ENCODE results near the gene SLC38A9. TPM values are rescaled to one million over a fixed set of nuclear protein-coding genes. Genes with fewer than 3 reads are reported as not detected.

Gene SLC38A9
- total and polyA plus RNA-seq, 2 of the 8 experiments (the other 6 are each of a cell fraction or from before 2014, with no cell fraction given): 29.2 to 43.7 TPM

- CTCF ChIA-PET (ENCODE audit: partially characterized antibody): interaction anchor here (1.8 kb wide), 1 partner anchor 485 kb away, joined by 4 read pairs; no protein-coding TSS in a partner anchor
- H2BK120ac ChIP-seq (replicated peaks; ENCODE audit: low read depth, low read length): no peak overlapping the region
- no peak overlapping the region for H3K18ac ChIP-seq (ENCODE audit: extremely low read depth, low read length)
- H3K79me2 ChIP-seq (ENCODE audit: control insufficient read depth in 1 of 2, insufficient read depth in 2 of 2, low read length in 2 of 2): peaks cover 0 to 6% of the 10 kb centered on the region in 2 experiments; a peak in 3 of 4 replicates
- H3K4me2 ChIP-seq (ENCODE audit: insufficient read depth in 1 of 2, low read depth in 2 of 2, low read length in 2 of 2): no peak overlapping the region
- H3K36me3 ChIP-seq (ENCODE audit: control insufficient read depth in 2 of 4, insufficient read depth in 4 of 4, low read length in 3 of 4): no peaks in the 10 kb centered on the region
- no peak overlapping the region for H2AK5ac ChIP-seq (ENCODE audit: low read depth, low read length)
- peaks cover 9% of the 10 kb centered on the region; the same call in 1 of the 2 replicates for H3K23me2 ChIP-seq (ENCODE audit: low read depth, low read length)
- H4K8ac ChIP-seq (ENCODE audit: extremely low read depth, insufficient read depth, low read length): no peak overlapping the region
- H3K79me1 ChIP-seq (ENCODE audit: low read depth, low read length): 0 out of 2 replicates have a peak, but pooled peaks cover 4% of the 10 kb centered on the region
- H3K27ac ChIP-seq (ENCODE audit: low read depth, low read length): no peak overlapping the region
- no peak overlapping the region for H3K4ac ChIP-seq (replicated peaks; ENCODE audit: insufficient read length, low read depth, low read length)
- H3K9ac ChIP-seq (replicated peaks in 1 of 4; ENCODE audit: extremely low read depth in 1 of 4, low read depth in 3 of 4, low read length in 3 of 4): no peak overlapping the region
- H2BK5ac ChIP-seq (ENCODE audit: low read depth, low read length): no peak overlapping the region
- H3K4me3 ChIP-seq (ENCODE audit: extremely low read depth in 1 of 4, insufficient read depth in 2 of 4, low read depth in 3 of 4, low read length in 4 of 4): no peak overlapping the region
- H4K5ac ChIP-seq (ENCODE audit: insufficient read length, low read depth, low read length): no peak overlapping the region
- FAIRE-seq (no peak), DNase-seq (ENCODE audit: low read depth in 1 of 2, low spot score in 2 of 2) (no peak)
- H2BK20ac ChIP-seq (ENCODE audit: low read length): no peak overlapping the region
- WGBS, 2 experiments (ENCODE audit: extremely low coverage in 1 of 2, insufficient coverage in 1 of 2, insufficient read length in 1 of 2, insufficient replicate concordance in 2 of 2, low coverage in 1 of 2, low lambda C conversion rate in 2 of 2, missing lambda C conversion rate in 1 of 2): 90% methylated on average over 6 of the region's 6 CpGs; no CpG with 5 or more reads in 1 of the 2 experiments
- no peak overlapping the region for H3K23ac ChIP-seq (ENCODE audit: insufficient read length)
- no peak overlapping the region for H2BK15ac ChIP-seq (ENCODE audit: low read length)
- H3K27me3 ChIP-seq (replicated peaks in 1 of 4; ENCODE audit: control insufficient read depth in 3 of 4, extremely low read depth in 1 of 4, insufficient read depth in 3 of 4, low read length in 3 of 4): no peaks in the 10 kb centered on the region
- H4K20me1 ChIP-seq (replicated peaks in 1 of 2; ENCODE audit: control insufficient read depth in 1 of 2, insufficient read depth in 2 of 2, low read length in 2 of 2): no peaks in the 10 kb centered on the region
- no peak overlapping the region for H2AFZ ChIP-seq (ENCODE audit: low read length)
- no peak overlapping the region for H4K91ac ChIP-seq (replicated peaks; ENCODE audit: insufficient read length, low read length)
- H3K14ac ChIP-seq (ENCODE audit: insufficient read length): no peak overlapping the region
- H2BK12ac ChIP-seq (ENCODE audit: low read depth, low read length): no peak overlapping the region
- H3K4me1 ChIP-seq (replicated peaks in 1 of 4; ENCODE audit: control insufficient read depth in 3 of 4, insufficient read depth in 4 of 4, low read length in 3 of 4): peaks cover 0 to 3% (median 0%) of the 10 kb centered on the region in 4 experiments; a peak in 2 of 7 replicates
- H3K9me3 ChIP-seq (ENCODE audit: insufficient read depth in 2 of 2, low read depth in 1 of 2, low read length in 1 of 2): 0 out of 4 replicates have a peak, but pooled peaks cover 0 to 6% of the 10 kb centered on the region in 2 experiments
- H3K56ac ChIP-seq (replicated peaks; ENCODE audit: insufficient read length, low read depth, low read length): no peak overlapping the region
- POLR2A ChIA-PET (ENCODE audit: partially characterized antibody): no interaction called here
- no peak for TF ChIP-seq RFX5 (IDR thresholded peaks at IDR 0.05; ENCODE audit: borderline replicate concordance, low read depth, low read length)
- TF ChIP-seq TCF12 (IDR thresholded peaks at IDR 0.05; ENCODE audit: low read depth, low read length): no peak
- no peak for TF ChIP-seq TBP (IDR thresholded peaks at IDR 0.05; ENCODE audit: low read depth, low read length)
- no peak for TF ChIP-seq GTF2F1 (IDR thresholded peaks at IDR 0.05; ENCODE audit: borderline replicate concordance, low read depth, low read length)
- TF ChIP-seq ZNF274 (IDR thresholded peaks at IDR 0.05; ENCODE audit: borderline replicate concordance, extremely low read depth, low read length): no peak
- TF ChIP-seq NANOG (IDR thresholded peaks at IDR 0.05; ENCODE audit: insufficient read depth, low read depth, low read length, poor library complexity, severe bottlenecking): no peak
Observed at GRCh38 chr5:55715519-55716078, 3.5 kb upstream of the SLC38A9 start.

Measured in H1 (cell line).